AG04450 (cell line): ENCODE data around the gene CEACAM8. TPM values are rescaled to one million over a fixed set of nuclear protein-coding genes. Genes with fewer than 3 reads are reported as not detected.

Experiments
- CTCF ChIA-PET: fragments of 300-600, 350-600 bp; formaldehyde crosslinking; extraction: SDS; loops from one replicate; lab custom pipeline; 2022; ENCODE audit warnings: antibody characterized with exemption, inconsistent platforms; lab: Charles Lee
- POLR2A ChIA-PET: fragments of 350-600 bp; formaldehyde crosslinking; extraction: SDS; loops from one replicate; lab custom pipeline; 2021; ENCODE audit warnings: antibody characterized with exemption, inconsistent platforms; lab: Yijun Ruan, JAX
- DNase-seq: peaks from one replicate; pipeline ENCODE4 v3.0.0-alpha.2; 2011; ENCODE audit warnings: low read depth, low spot score
- H3K27ac ChIP-seq: one replicate; pipeline ENCODE4 v1.5.1; 2012; ENCODE audit warnings: low read depth, low read length, control low read depth
- H3K27me3 ChIP-seq: one replicate; pipeline ENCODE4 v1.6.0; 2012; ENCODE audit warnings: low read length; ENCODE audit not compliant: control insufficient read depth, insufficient read depth
- H3K4me3 ChIP-seq: 2 replicates; pipeline ENCODE4 v1.5.1; 2011; ENCODE audit warnings: mild to moderate bottlenecking, low read depth, low read length, control low read depth
- H3K9me3 ChIP-seq: 2 replicates; pipeline ENCODE4 v1.5.1; 2012; ENCODE audit warnings: low read length; ENCODE audit not compliant: control insufficient read depth, insufficient read depth
- polyA plus RNA-seq: library from polyadenylated mRNA; depleted of rRNA; stranded (reverse); fragments of >200 nt; gene quantifications from 2 replicates; pipeline ENCODE4 v1.2.3, GENCODE V29; 2011; rRNA removed
- TF ChIP-seq, protein P1 (sequence below): IDR thresholded peaks from 2 replicates; pipeline ENCODE4 v1.5.1; 2011; ENCODE audit warnings: low read depth, low read length, control low read depth, inconsistent platforms

Gene CEACAM8
- polyA plus RNA-seq, 1 experiment, result not detected

- H3K27ac ChIP-seq, result no peak overlapping the region
- H3K4me3 ChIP-seq, result no peak overlapping the region
- ChIA-PET CTCF (interaction anchor here (1.1 to 4.7 kb wide), 4 partner anchors 31 to 163 kb away, joined by 3 to 44 read pairs (median 6); no protein-coding TSS in a partner anchor), POLR2A (no interaction called here)
- no peak for DNase-seq
- no peaks in the 10 kb centered on the region for H3K9me3 ChIP-seq
- TF ChIP-seq, protein P1, sequence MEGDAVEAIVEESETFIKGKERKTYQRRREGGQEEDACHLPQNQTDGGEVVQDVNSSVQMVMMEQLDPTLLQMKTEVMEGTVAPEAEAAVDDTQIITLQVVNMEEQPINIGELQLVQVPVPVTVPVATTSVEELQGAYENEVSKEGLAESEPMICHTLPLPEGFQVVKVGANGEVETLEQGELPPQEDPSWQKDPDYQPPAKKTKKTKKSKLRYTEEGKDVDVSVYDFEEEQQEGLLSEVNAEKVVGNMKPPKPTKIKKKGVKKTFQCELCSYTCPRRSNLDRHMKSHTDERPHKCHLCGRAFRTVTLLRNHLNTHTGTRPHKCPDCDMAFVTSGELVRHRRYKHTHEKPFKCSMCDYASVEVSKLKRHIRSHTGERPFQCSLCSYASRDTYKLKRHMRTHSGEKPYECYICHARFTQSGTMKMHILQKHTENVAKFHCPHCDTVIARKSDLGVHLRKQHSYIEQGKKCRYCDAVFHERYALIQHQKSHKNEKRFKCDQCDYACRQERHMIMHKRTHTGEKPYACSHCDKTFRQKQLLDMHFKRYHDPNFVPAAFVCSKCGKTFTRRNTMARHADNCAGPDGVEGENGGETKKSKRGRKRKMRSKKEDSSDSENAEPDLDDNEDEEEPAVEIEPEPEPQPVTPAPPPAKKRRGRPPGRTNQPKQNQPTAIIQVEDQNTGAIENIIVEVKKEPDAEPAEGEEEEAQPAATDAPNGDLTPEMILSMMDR, result no peak
- H3K27me3 ChIP-seq, result peaks cover 16% of the 10 kb centered on the region
Measured at GRCh38 chr19:42531313-42531712, 63.4 kb downstream of the CEACAM8 start.

Other genes with a start within 250 kb of the CEACAM8 start
- gene CNFN, start 204.6 kb downstream of the CEACAM8 start, polyA plus RNA-seq, result 0.20 TPM in 1 of 2 replicates, not detected in the other
- gene LIPE, start 167.5 kb downstream of the CEACAM8 start, polyA plus RNA-seq, result 1.5 and 2.0 TPM in 2 replicates
- not detected in 2 replicates for gene CXCL17, start 152.0 kb downstream of the CEACAM8 start, polyA plus RNA-seq
- not detected in 2 replicates for gene CEACAM1, start 66.4 kb downstream of the CEACAM8 start, polyA plus RNA-seq
- gene PSG3, start 145.6 kb upstream of the CEACAM8 start, polyA plus RNA-seq, result 0.14 and 0.15 TPM in 2 replicates
- gene PSG8, start 170.8 kb upstream of the CEACAM8 start, polyA plus RNA-seq, result 0.05 and 0.17 TPM in 2 replicates